GM19238 (cell line): ENCODE measurements around the gene CYB561D2.

Experiments used
- DNase-seq: peaks from one replicate; pipeline ENCODE4 v3.0.0; 2011; ENCODE audit warnings: low spot score; ENCODE audit not compliant: insufficient read length

CYB561D2 gene

DNA sequence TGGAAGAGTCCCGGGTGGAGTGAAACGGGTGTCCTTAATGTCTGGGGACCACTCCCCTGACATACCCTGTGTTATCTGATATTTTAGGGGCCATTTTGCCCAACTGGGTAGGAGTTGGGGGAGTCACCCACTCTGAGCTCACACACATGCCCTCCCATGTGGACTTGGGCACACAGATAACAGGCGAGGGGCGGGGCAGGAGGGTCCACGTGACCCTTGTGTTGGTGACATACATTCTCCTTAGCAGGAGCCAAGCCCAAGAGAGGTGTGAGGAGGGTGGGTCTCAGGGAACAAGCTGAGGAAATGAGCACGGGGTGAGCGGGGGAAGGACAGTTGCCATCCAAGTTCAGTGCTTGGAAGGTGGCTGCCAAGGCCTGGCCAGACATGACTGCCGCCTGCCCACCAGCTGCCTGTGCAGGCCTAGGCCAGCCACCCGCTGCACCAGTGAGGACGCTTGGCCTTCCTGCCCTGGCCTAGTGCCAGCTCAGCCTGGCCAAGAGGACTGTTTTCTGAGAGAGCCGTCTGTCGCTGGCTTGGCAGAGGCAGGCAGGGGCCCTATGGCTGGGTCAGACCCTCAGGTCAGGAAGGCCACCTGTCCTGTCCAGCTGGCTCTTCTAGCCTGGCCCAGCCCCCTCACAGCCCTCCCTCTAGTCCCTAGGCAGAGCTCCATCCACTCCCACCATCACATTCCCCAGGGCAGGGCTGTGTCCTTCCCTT, 40.0 kb downstream of the CYB561D2 start:
- DNase-seq = no peak

DNA sequence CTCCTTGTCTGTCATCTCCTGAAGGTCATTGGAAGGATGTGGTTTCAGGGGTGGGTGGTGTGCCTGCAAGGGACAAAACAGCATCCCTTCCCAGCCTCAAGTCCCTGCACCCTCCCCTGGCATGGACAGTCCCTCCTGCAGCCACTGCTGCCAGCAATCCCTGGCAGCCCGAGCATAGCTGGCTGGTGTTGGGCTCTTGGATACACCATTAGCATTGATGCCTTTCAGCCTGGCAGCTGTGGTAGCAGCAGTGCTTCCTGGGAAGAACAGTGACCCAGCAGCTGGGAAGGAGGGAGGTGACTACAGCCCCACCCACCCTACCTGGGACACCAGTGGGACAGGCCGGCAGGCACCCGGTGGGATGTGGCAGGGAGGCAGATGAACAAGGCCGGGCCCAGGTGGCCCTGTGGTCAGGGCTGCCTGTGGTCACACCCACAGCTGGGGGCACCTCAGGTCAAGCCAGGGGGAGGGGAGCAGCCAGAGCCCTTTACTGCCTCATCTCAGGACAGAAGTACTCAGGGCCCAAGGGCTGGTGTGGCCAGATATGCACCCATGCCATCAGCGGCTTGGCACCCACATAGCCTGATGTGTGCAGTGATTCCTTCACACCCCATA, 41.5 kb downstream of the CYB561D2 start:
- no peak for DNase-seq

DNA sequence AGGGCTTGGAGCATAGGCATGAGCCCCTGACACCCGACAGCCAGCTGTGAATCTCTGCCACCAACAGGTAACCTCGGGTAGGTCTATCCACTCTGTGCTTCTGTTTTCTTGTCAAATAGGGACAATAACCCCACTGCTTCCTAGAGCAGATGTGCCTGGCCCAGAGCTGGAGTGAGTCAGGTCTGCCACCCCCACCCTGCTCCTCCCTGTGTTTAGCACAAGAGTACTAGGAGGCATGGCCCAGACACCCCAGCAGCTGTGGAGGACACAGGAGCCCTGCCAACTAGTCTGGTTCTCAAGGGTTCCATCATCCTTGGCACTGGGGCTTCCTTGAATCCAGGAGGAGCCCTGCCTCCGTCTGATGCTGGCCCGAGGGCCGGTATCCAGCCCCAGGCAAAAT, 42.4 kb downstream of the CYB561D2 start:
- DNase-seq = no peak

DNA sequence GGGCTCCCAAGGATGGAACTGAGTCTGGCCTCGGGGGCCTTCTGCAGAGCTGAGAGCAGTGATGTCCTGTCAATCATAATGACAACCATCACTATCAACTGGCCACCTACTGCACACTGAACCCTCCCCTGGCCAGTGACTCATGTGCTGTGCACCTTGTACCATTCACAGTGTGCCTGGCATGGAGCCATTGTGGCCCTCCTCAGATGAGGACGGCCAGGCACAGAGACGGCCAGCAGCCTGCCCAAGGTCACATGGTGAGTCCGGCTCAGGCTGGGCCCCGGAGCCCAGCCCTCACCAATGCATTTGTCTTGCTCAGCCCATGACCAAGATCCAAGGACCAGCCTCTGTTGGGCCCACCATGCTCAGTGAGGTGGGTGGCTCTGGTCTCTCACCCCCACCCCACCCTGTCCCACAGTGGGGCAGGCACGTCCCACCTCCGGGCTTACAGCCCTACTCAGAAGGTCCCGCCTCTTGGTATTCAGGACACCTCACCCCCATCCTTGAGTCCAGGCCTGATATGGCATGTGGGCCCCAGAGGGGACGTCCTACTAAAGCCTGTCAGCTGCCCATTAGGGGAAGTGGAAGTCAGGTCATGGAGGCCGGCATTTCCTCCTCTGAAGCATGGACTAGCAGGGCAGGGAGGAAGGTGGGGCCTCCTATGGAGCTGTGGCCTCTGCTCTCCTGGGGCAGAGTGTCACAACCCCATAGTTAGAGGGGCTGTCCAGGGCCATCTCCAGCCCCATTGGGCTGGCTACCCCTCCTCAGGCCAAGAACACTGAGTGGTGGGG, 44.6 kb downstream of the CYB561D2 start:
- DNase-seq = no peak

DNA sequence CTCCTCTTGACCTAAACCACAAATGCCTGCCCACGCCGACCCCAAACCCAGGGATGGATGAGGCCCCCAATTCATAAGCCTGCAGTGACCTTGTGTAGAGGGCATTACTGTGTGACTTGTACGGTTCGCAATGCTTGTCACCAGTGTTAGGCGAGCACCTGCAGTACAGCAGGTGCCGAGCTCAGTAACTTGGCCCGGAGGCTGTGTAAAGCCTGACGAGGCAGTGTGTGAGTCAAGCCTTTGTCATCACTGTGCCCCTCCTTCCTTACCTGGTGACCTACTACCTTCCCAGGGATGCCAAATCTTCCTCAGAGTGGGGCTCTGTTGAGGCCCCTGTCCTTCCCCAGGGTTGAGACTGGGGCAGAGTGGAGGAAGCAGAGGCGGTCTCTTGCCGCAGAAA, 45.8 kb downstream of the CYB561D2 start:
- DNase-seq = no peak

DNA sequence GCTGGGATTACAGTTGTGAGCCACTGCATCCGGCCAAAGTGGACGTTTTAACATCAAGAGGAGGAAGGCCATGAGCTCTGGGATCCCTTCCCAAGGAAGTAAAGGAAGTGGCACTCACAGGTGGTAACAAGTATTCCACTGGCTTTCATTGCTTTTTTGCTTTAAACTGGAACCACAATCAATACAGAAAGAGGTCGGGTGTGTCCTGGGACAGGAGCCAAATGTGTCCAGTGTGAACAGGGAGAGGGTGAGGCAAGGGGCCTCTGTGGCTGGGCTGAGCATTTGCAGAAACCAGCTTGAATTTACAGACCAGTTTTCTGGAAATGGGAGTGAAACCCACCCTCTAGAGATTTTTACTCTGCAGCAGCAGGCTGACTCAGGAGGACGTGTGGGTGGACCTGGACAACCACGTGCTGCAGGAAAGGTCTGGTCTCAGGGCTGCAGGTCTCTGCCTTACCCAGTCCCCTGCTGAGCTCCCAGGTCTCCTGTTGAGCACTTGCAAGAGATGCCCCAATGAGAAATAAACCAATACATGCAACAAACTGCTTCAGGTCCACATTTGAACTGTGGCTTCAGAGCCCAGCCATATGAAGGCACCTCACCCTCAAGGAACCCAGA, 51.4 kb downstream of the CYB561D2 start:
- DNase-seq = no peak
